GM21526 (cell line): ENCODE data around the gene VPS37B.

Experiments
- ATAC-seq: cut with Tn5 transposase; IDR thresholded peaks from one replicate; pipeline ENCODE4 v1.9.1; 2021; ENCODE audit warnings: moderate library complexity; ENCODE audit not compliant: unreplicated experiment, low FRiP score

Gene VPS37B

DNA sequence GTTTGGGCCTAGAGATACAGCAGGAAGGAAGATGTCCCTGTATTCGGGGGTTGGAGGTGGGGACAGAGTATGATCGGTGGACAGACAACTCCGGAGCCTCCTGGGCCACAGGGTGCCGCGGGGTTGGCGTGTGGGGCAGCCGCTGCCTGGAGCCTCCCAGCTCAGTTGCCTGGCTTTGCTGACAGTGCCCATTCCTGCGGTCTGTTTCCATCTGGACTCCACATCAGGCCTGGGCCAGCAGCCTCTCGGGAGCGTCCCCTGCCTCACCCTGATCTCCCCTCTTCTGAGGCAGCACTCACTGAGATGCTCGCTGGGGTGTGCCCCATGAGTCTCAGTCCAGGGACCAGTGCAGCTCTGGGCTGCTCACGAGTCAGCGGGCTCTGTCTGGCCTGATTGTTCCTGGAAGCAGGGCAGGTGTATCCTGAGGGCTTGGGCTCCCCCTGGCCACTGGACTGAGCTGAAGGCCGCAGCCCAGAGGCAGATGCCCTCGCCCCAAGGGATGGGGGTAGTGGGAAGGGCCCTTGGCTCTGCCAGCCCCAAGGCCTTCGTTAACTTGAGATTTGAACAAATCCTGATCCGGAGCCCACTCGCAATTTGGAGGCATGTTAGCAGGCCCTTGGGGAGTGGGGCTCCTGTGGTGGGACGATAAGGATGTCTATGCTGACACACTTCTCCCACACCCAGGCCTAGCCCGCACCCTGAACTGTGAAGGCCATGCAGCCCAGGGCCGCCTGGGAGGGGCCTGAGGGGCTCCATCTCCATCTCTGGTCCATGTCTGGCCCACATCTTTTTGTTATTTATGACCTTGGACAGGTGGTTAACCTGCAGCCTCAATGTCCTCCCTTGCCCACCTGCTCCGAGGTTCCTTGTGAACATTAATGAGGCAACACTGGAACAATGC, 53.2 kb downstream of the VPS37B start:
- ATAC-seq: no peak

GRCh38 chr12:122841544-122842321, 54.2 kb downstream of the VPS37B start:
- ATAC-seq: no peak

DNA sequence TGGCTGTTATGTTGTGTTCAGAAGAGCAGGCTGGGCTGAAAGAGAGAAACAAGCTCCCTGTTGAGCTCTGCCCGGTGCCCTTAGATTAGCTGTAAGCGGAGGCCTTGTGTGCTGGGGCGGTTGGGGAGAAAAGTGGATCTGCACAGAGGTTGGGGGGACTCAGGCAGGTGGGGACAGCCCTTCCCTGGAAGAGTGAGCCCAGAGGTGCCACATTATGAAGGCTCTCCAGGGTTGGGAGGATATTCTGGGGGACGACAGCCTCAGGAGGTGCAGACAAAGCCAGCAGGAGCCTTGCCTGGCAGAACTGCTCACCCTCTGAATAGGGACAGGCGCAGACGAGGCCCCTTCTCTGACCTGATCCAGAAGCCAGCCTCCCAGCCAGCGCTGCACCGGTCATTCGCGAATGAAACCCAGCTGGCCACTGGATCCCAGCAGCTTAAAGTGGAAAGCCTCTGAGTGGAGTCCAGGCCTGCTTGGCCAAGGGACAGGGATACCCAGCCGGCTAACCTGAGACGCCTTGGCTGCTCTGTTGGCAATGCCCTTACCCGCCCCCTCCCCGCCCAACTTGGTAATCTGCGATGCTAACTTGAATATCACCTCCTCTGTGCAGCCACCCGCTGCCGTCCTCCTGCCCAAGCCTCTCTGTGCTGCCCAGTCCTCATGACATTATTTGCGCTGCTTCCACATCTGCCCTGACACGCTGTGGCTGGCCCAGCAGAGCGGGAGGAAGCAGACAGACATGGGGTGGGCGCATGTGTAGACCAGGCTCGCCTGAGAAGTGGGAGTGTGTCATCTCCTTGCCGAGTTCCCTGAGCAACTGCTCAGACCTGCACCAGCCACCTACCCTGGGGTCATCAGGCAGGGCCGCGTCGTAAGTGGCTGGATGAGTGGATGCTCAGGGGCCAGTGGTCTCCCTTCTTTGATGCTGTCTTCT, 55.1 kb downstream of the VPS37B start:
- ATAC-seq: no peak

DNA sequence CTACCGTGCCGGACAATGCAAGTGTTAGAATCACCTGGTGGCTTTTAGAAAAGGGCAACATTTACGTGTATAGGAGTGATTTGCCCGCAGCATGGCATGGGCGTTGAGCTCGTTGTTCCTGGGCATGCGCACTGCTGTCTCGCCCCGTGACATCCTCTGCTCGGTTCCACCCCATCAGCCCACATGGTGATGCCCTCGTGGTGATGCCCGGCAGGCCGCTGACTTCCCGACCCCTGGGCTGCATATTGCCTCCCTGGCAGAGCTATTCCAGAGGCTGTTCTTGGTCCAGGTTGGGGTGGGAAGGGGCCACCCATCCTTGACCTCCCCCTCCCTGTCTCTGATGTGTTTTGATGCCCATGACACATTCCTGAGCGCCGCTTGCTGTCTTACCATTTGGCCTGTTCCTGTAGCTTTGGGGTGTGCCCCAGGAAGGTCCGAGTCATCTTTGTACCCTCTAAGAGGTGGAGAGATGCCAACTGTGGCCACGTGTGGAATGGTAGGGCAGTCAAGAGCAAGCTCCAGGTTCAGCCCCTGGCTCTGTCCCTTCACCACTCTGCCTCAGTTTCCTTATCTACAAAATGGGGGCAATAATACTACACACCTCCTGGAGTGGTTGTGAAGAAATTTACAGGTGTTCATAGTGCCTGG, 55.9 kb downstream of the VPS37B start:
- ATAC-seq: no peak

DNA sequence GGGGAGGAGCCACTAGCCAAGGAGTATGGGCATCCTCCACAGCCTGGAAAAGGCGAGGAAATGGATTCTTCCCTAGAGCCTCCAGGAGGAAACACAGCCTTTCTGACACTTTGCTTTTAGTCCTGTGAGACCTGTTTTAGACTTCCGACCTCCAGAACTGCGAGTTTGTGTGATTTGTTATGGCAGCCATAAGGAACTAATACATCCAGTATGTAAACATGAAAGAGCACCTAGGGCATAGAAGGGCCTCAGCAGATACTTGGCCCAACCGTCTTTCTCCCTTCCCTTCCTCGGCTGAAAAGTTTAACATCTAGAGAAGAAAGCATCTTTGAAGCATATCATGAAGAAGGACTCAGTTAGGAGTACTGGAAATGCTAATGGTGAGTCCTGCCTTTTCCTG, 57.1 kb downstream of the VPS37B start:
- no peak for ATAC-seq

GRCh38 chr12:122837306-122838265, 58.3 kb downstream of the VPS37B start:
- ATAC-seq: no peak

- ATAC-seq: peak; percentile 37
These were observed 59.6 kb downstream of the VPS37B start for GRCh38 chr12:122836027-122836921.

GRCh38 chr12:122835750-122836026, 60.2 kb downstream of the VPS37B start:
- peak; percentile 39 for ATAC-seq

DNA sequence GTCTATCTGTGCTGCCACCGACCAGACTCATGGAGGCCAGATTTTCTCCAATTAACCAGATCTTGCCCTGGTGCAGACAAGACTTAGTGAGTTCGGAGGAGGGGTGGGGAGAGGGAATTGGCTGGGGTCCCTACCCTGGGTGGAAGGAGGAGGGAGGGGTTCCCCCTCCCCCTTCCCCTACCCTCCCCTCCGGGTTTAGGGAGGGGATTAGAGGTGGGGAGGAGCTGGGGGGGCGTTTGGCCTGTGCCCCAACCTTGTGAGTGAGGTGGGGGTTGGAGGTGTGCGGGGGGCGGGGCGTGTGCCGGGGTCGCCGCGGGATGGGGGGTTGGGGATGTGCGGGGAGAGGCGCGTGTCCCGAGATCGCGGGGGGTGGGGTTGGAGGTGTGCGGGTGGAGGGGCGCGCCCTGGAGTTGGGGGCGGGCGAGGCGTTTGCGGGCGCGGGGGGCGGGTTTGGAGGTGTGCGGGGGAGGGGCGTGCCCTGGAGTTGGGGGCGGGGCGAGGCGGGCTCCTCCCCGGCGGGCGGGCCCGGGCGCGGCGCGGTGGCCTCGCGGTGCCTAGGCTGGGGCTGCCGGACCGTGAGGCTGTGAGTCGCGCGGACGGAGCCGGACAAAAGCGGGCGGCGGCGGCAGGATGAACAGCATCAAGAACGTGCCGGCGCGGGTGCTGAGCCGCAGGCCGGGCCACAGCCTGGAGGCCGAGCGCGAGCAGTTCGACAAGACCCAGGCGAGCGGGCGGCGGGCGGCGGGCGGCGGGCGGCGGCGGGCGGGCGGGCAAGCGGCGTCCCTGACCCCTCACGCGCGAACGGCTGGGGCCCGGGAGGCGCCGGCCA, 60.8 kb downstream of the VPS37B start, which contains the start of gene HIP1R:
Gene HIP1R, plus strand, starts transcription at position 537 of the 829 bp plus-strand sequence. Its CDS starts 94 bp downstream, at position 631.
- peak; percentile 22 for ATAC-seq

DNA sequence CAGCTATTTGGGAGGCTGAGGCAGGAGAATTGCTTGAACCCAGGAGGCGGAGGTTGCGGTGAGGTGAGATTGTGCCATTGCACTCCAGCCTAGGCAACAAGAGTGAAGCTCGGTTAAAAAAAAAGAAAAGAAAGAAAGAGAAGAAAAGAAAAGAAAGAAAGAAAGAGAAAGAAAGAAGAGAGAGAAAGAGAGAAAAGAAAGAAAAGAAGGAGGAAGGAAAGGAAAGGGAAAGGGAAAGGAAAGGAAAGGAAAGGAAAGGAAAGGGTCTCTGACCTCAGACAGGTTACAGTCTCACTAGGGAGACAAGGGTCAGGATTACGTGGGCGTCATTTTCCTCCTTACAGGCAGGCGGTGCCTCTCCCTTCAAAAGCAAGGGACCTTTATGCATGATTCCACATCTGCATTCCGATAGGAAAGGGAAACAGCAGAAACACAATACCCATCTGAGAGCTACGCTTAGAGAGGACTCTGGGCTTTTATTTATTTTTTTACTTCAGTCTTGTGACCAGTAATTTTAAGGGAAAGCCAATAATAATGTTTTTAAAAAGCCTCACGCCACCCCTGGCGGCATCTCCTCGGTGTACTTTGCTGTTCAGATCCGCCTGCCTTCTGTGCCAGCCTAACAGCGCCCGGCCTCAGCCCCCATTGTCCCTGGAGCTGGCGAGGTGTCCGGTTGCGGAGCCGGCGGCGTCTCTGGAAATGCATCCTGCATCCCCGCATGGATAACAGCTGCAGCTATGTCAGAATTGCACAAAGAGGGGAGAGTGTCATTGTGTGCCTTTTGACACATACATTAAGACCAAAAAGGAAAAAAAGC, 61.6 kb downstream of the VPS37B start:
- ATAC-seq: no peak

DNA sequence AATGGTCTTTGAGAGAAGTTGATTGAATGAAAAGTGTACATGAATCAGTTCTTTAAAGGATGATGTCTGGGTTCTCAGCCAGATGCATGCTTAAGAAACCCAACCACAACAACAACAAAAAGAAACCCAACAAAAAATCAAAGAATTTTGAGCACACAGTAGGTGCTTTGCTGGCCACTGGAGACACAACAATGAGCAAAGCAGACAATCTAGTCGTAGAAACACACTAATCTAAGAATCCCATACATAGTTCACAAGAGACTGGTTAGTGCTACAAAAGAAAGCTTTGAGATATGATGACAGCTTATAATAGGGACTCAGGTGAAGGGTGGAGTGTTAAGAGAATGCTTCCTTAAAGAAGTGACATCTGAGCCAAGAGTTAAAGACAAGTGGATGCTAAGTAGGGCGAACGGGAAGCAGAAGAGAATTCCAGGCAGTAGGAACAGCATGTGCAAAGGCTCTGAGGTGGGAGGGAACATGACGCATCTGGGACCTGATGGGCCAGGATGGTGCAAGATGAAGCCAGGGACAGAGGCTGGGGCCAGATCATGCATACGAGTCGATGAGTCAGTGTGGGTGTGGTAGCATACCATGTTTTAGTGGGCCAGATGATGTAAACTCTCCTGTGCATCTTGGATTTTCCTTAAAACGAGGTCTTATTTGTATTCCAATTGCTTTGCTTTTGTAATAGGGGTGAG, 65.3 kb downstream of the VPS37B start:
- ATAC-seq: no peak

- no peak for ATAC-seq
These were observed 68.7 kb downstream of the VPS37B start for GRCh38 chr12:122827258-122827657.

DNA sequence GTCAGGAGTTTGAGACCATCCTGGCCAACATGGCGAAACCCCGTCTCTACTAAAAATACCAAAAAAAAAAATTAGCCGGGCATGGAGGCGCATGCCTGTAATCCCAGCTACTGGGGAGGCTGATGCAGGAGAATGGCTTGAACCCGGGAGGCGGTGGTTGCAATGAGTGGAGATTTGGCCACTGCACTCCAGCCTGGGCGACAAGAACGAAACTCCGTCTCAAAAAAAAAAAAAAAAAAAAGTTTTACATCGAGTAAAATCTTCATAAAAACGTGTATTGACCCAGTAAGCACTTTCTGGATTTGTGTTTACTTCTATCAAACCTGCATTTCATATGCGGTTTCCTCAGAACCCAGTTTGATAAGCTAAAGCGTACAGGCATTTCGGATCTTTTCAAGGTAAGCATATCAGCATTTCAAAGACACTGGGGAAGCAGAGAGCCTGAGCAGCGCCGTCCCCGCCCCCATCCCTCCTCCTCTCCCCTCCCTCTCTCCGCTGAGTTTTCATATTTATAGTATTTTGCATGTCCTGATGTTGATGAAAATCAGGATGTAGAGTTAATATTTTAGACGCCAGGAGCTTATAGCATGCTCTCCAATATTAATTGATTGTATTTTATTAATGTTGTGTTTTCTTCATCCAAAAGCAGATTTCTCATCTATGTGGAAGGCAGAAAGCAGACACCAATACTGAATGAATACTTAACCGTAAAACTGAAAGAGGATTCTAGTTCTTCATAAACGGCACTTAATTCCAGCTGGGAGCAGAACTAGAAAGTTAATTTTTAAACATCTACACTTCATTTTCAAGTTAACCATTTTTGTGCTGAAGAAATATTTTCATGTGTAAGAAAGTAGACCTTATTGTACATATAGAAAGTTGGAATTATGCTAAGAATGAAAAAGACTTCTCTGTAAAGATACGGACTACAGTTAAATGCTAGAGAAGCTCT, 69.9 kb downstream of the VPS37B start:
- ATAC-seq: no peak

- ATAC-seq: no peak
These were observed 72.5 kb downstream of the VPS37B start for GRCh38 chr12:122823429-122823828.

DNA sequence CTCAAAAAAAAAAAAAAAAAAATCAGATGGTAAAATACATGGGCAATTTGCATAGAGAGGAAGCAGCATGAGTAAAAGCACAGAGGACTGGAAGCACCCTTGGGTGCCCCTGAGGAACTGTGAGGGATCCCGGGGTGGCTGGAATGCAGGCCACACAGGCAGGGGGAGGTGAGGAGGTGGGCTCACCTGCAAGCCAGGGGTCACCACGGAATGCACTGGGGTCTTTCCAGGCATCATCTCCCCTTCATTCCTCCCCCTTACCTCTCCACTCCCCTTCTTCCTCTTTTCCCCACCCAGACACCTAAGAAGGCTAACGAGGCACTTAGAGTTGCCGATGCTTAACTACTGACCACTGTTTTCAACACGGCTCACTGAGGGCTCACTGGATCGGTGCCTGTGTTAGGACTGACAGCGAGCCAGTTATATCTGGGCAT, 75.1 kb downstream of the VPS37B start:
- no peak for ATAC-seq
